ENCODE data around the gene KRT4.

DNA sequence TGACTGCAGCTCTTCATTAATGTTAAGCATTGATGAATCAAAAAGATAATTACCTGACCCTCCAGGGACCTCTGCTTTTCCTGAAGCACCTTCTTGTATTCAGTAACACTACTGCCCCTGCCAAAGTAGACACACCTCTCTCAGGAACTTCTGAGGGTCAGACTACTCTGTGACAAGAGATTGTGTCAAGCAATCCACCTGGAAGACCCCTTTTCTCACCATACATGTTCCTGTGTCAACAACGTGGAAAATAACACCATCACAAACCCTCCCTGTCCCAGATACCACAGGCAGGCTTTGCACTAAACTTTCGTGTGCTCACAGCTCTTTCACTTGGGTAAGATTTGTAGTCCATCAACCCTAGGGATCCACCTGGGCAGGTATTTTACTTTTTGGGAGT is 49.9 kb downstream of the KRT4 start:
- TF ChIP-seq, protein P1, sequence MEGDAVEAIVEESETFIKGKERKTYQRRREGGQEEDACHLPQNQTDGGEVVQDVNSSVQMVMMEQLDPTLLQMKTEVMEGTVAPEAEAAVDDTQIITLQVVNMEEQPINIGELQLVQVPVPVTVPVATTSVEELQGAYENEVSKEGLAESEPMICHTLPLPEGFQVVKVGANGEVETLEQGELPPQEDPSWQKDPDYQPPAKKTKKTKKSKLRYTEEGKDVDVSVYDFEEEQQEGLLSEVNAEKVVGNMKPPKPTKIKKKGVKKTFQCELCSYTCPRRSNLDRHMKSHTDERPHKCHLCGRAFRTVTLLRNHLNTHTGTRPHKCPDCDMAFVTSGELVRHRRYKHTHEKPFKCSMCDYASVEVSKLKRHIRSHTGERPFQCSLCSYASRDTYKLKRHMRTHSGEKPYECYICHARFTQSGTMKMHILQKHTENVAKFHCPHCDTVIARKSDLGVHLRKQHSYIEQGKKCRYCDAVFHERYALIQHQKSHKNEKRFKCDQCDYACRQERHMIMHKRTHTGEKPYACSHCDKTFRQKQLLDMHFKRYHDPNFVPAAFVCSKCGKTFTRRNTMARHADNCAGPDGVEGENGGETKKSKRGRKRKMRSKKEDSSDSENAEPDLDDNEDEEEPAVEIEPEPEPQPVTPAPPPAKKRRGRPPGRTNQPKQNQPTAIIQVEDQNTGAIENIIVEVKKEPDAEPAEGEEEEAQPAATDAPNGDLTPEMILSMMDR (IDR thresholded peaks at IDR 0.05 in 8 of 11, conservative IDR thresholded peaks at IDR 0.05 in 3 of 11) = no peak
- TF ChIP-seq POLR2A (IDR thresholded peaks at IDR 0.05) = no peak
